Subcutaneous adipose tissue (tissue), 4 donors: ENCODE measurements around the gene AUTS2. TPM values are rescaled to one million over a fixed set of nuclear protein-coding genes. Genes with fewer than 3 reads are reported as not detected.

Source experiments
- CTCF ChIP-seq: fragments of 450-650 bp; IDR thresholded peaks from one replicate; pipeline ENCODE4 v1.5.1; 2016; ENCODE audit warnings: low read depth, mild to moderate bottlenecking, control low read depth, antibody characterized with exemption, moderate library complexity
- total RNA-seq, 4 donors: library from RNA; depleted of rRNA; stranded (reverse); fragments of >200 nt; gene quantifications; one replicate each; pipeline ENCODE4 v1.1.0, GENCODE V29; 2016

AUTS2 gene
- total RNA-seq, 4 donors from 2014 or later, result 22.4 to 46.9 (median 27.4) TPM

GRCh38 chr7:70131817-70132216 lies 533.5 kb downstream of the AUTS2 start:
- TF ChIP-seq CTCF, result no peak

- TF ChIP-seq CTCF, result no peak
Measured at GRCh38 chr7:70132226-70132851, 534.1 kb downstream of the AUTS2 start.

GRCh38 chr7:70132852-70133690 lies 534.8 kb downstream of the AUTS2 start:
- TF ChIP-seq CTCF, result no peak

GRCh38 chr7:70134029-70134770 lies 535.9 kb downstream of the AUTS2 start:
- TF ChIP-seq CTCF, result no peak

- TF ChIP-seq CTCF, result no peak
Measured at GRCh38 chr7:70135656-70136055, 537.4 kb downstream of the AUTS2 start.

GRCh38 chr7:70137126-70137525 lies 538.9 kb downstream of the AUTS2 start:
- TF ChIP-seq CTCF, result no peak
